ENCODE results near the gene VRK2.

VRK2 gene

GRCh38 chr2:58046585-58047372, at the start of gene VRK2:
VRK2 (plus strand) TSS chr2:58046806; CDS start chr2:58048832, 2,026 bp downstream.
- peak; percentile 93 for DNase-seq

- DNase-seq: no peak
Observed at GRCh38 chr2:58006256-58006951, 40.2 kb upstream of the VRK2 start.

GRCh38 chr2:58006952-58007284, 39.7 kb upstream of the VRK2 start:
- DNase-seq: no peak

DNA sequence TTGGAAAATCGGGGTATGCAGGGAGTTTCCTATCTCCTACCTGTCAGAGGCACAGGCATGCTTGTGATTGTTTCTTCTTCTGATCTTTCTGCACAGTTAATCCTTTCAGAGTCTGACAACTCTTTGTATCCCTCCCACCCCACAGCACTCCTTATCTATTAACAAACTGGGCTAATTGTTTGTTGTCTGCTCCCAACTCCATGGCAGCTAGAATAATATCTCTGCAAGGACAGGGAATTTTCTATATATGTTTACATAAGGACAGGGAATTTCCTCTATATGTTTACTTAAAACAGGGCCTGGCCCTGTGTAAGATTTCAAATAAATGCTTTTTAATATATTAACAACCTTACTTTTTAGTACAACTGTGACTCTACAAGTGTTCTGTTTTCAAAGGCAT, 36.0 kb upstream of the VRK2 start:
- DNase-seq: no peak

- no peak for DNase-seq
Observed at GRCh38 chr2:58019229-58019628, 27.4 kb upstream of the VRK2 start.

GRCh38 chr2:58025150-58025933, 21.3 kb upstream of the VRK2 start:
- DNase-seq: no peak

DNA sequence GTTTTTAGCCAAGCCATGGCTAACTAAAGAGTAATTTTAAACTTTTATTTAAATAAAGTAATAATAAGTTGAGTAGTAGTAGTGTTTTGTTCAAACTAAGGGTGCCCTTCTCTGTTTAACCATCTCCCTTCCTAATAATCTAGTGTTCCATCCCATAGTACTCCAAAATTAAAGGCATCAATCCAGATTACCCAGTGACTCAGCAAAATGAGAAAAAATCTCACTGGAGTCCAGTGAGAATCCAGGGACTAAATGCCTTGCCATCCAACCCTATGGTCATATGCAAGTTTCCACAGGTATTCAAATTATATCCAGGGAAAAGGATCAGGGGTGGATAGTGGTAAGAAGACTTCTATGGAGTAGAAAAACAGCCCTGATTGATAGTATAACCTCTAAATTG, 19.6 kb upstream of the VRK2 start:
- DNase-seq: no peak

- DNase-seq: no peak
Observed at GRCh38 chr2:58030771-58031170, 15.8 kb upstream of the VRK2 start.

- DNase-seq: no peak
Observed at GRCh38 chr2:58032016-58032763, 14.4 kb upstream of the VRK2 start.

- DNase-seq: no peak
Observed at GRCh38 chr2:58032764-58033080, 13.9 kb upstream of the VRK2 start.

GRCh38 chr2:58033530-58033929, 13.1 kb upstream of the VRK2 start:
- no peak for DNase-seq

DNA sequence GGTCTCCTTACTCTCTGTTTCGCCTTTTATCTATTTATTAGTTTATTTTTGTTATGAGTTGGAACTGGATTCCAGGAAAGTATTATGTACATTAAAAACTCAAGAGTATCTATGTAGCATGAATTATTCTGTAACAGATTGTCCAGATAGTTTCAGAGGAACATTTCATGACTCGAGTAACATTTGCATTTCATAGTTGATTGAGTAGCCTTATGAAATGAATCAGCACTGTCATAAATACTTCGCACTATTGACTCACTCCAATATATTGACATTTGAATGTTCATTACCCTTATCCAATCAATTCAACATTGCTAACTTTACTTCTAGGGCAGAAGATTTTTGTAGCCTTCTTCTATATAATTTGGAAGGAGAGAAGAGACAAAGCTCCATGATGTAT, 11.3 kb upstream of the VRK2 start:
- DNase-seq: no peak

- no peak for DNase-seq
Observed at GRCh38 chr2:58039170-58039611, 7.4 kb upstream of the VRK2 start.

DNA sequence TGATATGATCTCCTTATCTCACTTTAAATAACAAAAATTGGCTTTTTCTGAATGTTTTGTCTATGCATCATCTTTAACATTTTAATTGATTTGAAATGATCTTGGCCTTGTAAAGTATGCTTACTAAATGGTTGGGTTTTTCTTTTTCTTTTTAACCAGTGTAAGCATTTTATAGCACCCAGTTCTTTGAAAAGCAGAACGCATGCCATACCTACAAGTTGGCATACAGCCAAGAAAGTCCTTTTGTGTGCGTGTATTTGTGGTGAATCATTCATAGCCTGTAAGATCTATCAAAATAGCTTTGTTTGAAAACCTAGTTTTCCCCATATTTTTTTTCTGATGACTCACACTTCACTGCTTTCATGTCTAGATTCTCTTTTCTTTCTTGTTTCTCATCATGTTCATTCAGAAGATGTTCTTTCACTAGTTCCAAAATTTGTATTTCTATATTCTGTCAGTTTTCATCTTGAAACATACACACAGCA, 4.1 kb upstream of the VRK2 start:
- no peak for DNase-seq

DNA sequence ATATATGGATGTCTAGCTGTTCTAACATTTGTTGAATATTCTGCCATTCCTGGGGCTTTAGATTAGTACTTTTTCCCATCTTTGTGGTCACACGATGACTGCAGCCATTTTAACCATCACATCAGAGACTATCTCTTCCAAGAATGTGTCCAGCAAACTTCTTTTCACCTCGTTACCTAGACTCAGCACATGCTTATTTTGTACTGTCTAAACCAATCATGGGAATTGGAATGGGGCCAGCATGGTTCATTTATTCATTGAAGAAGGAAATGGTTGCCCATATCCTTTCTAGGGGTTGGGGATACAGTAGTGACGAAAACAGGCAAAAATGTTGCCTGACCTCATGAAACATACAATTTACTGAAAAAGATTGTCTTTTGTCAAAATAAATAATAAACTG, 2.5 kb upstream of the VRK2 start:
- no peak for DNase-seq

DNA sequence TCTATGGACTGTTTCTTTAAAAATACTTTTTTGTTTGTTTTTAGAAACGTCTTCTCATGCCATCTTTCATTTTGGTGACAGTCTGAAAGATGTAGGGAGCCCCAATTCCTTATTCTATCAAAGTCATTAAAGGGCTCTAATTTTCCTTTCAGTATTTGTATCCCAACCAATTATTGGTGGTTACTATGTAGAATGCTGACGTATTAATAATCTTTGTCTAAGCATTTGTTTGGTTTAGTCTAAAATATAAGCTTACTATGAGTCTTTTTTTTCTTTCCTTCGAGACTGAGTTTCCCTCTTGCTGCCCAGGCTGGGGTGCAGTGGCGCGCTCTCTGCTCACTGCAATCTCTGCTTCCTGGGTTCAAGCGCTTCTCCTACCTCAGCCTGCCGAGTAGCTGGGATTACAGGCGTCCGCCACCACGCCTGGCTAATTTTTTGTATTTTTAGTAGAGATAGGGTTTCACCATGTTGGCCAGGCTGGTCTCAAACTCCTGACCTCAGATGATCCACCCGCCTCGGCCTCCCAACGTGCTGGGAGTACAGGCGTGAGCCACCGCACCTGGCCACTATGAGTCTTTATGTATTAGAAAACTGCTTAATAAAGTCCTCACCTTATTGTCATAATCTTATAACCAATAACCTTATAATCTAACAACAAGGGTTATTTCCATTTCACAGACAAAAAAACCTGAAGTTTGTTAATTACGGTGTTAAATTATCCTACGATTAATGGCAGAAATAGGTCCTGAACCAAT, 849 bp upstream of the VRK2 start:
- no peak for DNase-seq

DNA sequence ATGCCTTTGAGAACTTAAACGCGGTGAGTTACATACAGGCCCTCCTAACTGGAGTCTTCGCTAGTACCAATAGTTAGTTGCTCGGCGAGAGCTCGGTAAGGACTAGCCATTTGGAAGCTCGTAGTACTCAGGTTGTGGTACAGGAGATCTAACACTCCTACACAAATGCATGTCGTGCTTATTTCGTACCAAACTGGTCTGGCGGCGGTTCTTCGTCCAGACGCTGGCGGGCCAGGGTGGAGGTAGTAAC, 346 bp upstream of the VRK2 start:
- DNase-seq: no peak

DNA sequence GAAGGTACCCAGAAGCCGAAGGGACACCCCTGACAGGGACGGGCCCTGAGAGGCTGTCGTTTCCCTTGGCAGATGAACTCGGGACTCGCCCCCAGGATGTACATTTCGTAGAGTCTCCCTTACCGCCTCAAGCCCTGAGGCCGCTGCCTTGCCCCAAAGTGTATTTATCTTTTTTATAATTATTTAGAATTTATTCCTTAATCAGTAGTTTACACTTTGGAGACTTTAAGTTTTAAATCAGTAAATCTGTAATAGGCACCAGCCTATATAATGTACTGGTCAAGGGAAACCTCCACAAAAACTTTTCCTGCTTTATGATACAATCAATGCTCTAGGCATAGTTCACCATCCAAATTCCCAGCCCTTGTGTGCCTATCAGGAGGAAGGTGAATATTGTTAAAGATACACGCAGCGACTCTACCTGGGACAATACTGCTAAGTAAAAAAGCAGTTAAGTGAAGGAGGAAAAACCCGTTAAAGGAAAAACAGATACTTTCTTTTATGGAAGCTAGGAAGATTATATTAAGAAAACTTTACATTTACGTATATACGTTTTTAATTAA, 848 bp downstream of the VRK2 start:
- no peak for DNase-seq

- no peak for DNase-seq
Observed at GRCh38 chr2:58047961-58048360, 1.4 kb downstream of the VRK2 start.

DNA sequence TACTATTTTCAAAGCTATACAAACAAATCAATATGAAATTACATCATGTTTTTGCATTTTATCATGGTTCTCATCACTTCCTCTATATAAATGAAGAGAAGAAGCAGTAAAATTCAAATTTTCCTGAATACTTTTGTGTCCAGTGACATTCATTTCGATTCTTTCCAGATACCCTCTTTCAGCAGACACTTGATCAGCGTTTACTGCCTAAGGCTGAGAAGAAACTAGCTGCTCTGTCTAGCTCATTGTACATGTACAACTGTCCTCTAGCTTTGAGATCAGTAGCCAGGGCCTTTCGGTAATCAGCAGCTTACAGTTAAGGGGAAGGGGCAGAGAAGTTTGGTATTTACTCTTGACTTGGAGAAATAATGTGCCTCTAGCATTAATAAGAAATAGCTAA, 4.8 kb downstream of the VRK2 start:
- DNase-seq: no peak

DNA sequence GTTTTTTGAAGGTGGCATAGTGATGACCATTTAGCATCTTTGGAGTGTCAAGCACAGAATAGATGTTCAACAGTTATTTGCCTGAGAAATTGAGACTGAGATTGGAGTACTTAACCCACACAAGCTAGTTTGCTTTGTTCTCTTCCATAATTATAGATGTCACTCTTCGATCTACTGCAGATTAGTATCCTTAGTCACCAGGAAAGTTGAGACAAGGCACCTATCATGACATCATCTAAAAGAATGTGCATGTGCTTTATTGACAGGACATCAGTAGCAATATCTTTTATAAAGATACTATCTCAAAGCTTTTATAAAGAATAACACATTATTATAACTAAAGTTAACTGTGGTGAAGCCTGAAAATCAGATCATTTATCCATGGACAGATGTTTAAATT, 6.4 kb downstream of the VRK2 start:
- DNase-seq: no peak

GRCh38 chr2:58054264-58054663, 7.7 kb downstream of the VRK2 start:
- no peak for DNase-seq
